Duodenal mucosa (tissue), 2 donors: ENCODE measurements around the gene TNNI2.
A peak's percentile ranks its signal among the peaks of the same experiment; 100 is the strongest.
"Not testable (repeated sequence)": the region's sequence is repeated elsewhere in the genome, so short reads cannot be mapped to it uniquely, and the experiment has no call there.

Source experiments
- H3K27ac ChIP-seq: one replicate; pipeline ENCODE4 v1.7.0; 2013; ENCODE audit warnings: low read depth, low read length
- H3K27me3 ChIP-seq, 2 donors: one replicate each; pipeline ENCODE4 v1.7.0; 2013; ENCODE audit warnings: low read length in 2 of 2, control low read depth in 1 of 2; ENCODE audit not compliant: insufficient read depth in 2 of 2, control insufficient read depth in 1 of 2
- H3K36me3 ChIP-seq, 2 donors: one replicate each; pipeline ENCODE4 v1.7.0; 2013; ENCODE audit warnings: low read length in 2 of 2, control low read depth in 1 of 2; ENCODE audit not compliant: insufficient read depth in 2 of 2, control insufficient read depth in 1 of 2
- H3K4me1 ChIP-seq, 2 donors: one replicate each; pipeline ENCODE4 v1.7.0; 2013; ENCODE audit warnings: low read length in 2 of 2, control low read depth in 1 of 2; ENCODE audit not compliant: insufficient read depth in 2 of 2, control insufficient read depth in 1 of 2
- H3K4me3 ChIP-seq, 2 donors: one replicate each; pipeline ENCODE4 v1.7.0; 2013; ENCODE audit warnings: low read length in 2 of 2, low read depth in 1 of 2
- H3K9ac ChIP-seq, 2 donors: one replicate each; pipeline ENCODE4 v1.7.0; 2013; ENCODE audit warnings: low read length in 2 of 2, low read depth in 1 of 2
- H3K9me3 ChIP-seq, 2 donors: one replicate each; pipeline ENCODE4 v1.7.0; 2013; ENCODE audit warnings: low read length in 2 of 2, control low read depth in 1 of 2; ENCODE audit not compliant: control insufficient read depth in 1 of 2

Gene TNNI2

GRCh38 chr11:1874441-1875092 is 35.8 kb downstream of the TNNI2 start:
- not testable (repeated sequence) for H3K27ac ChIP-seq, H3K9ac ChIP-seq, H3K9me3 ChIP-seq, H3K27me3 ChIP-seq, H3K4me3 ChIP-seq, H3K36me3 ChIP-seq
- H3K4me1 ChIP-seq, result peaks cover 0 to 15% of the 10 kb centered on the region in 2 donors

- Histone ChIP-seq H3K27me3 (no peaks in the 10 kb centered on the region), H3K4me1 (peaks cover 0 to 11% of the 10 kb centered on the region in 2 donors), H3K9ac (no peak overlapping the region), H3K27ac (no peak overlapping the region), H3K4me3 (no peak overlapping the region), H3K36me3 (no peaks in the 10 kb centered on the region), H3K9me3 (no peaks in the 10 kb centered on the region)
These were observed 36.5 kb downstream of the TNNI2 start for GRCh38 chr11:1875093-1875850.

GRCh38 chr11:1875851-1876301 is 37.1 kb downstream of the TNNI2 start:
- H3K4me1 ChIP-seq, result peaks cover 0 to 11% of the 10 kb centered on the region in 2 donors
- H3K36me3 ChIP-seq, H3K27me3 ChIP-seq, H3K4me3 ChIP-seq, H3K9me3 ChIP-seq, H3K27ac ChIP-seq, H3K9ac ChIP-seq: not testable (repeated sequence)

GRCh38 chr11:1876361-1877063 is 37.7 kb downstream of the TNNI2 start:
- Histone ChIP-seq H3K4me1 (peaks cover 0 to 7% of the 10 kb centered on the region in 2 donors), H3K9ac (no peak overlapping the region)

GRCh38 chr11:1877211-1878136 is 38.7 kb downstream of the TNNI2 start:
- H3K27me3 ChIP-seq, result no peaks in the 10 kb centered on the region
- H3K9me3 ChIP-seq, result no peaks in the 10 kb centered on the region
- no peak overlapping the region for H3K9ac ChIP-seq
- H3K36me3 ChIP-seq, result no peaks in the 10 kb centered on the region
- peaks cover 0 to 10% of the 10 kb centered on the region in 2 donors for H3K4me1 ChIP-seq
- no peak overlapping the region for H3K4me3 ChIP-seq
- H3K27ac ChIP-seq, result peak overlapping the region; percentile 20

More at GRCh38 chr11:1876361-1877063, 37.7 kb downstream of the TNNI2 start:
- Histone ChIP-seq H3K27ac (no peak overlapping the region), H3K27me3 (no peaks in the 10 kb centered on the region), H3K4me3 (no peak overlapping the region), H3K9me3 (no peaks in the 10 kb centered on the region), H3K36me3 (no peaks in the 10 kb centered on the region)

GRCh38 chr11:1878137-1879031 is 39.6 kb downstream of the TNNI2 start:
- H3K4me1 ChIP-seq, result peaks cover 0 to 10% of the 10 kb centered on the region in 2 donors
- H3K27ac ChIP-seq, result no peak overlapping the region
- no peak overlapping the region for H3K4me3 ChIP-seq

GRCh38 chr11:1879342-1879940 is 40.7 kb downstream of the TNNI2 start:
- H3K9me3 ChIP-seq, result no peaks in the 10 kb centered on the region
- H3K9ac ChIP-seq, result no peak overlapping the region
- H3K4me3 ChIP-seq, result no peak overlapping the region
- no peaks in the 10 kb centered on the region for H3K27me3 ChIP-seq
- no peak overlapping the region for H3K27ac ChIP-seq
- peaks cover 0 to 10% of the 10 kb centered on the region in 2 donors for H3K4me1 ChIP-seq
- H3K36me3 ChIP-seq, result peaks cover 0 to 5% of the 10 kb centered on the region in 2 donors

More at GRCh38 chr11:1878137-1879031, 39.6 kb downstream of the TNNI2 start:
- no peaks in the 10 kb centered on the region for H3K9me3 ChIP-seq
- no peaks in the 10 kb centered on the region for H3K27me3 ChIP-seq
- no peaks in the 10 kb centered on the region for H3K36me3 ChIP-seq
- no peak overlapping the region for H3K9ac ChIP-seq

GRCh38 chr11:1879941-1880720 is 41.4 kb downstream of the TNNI2 start:
- H3K36me3 ChIP-seq, result peaks cover 0 to 11% of the 10 kb centered on the region in 2 donors
- H3K27ac ChIP-seq, result peak overlapping the region; percentile 50
- peaks cover 0 to 10% of the 10 kb centered on the region in 2 donors for H3K4me1 ChIP-seq
- no peak overlapping the region for H3K9ac ChIP-seq
- no peak overlapping the region for H3K4me3 ChIP-seq
- no peaks in the 10 kb centered on the region for H3K27me3 ChIP-seq
- no peaks in the 10 kb centered on the region for H3K9me3 ChIP-seq
